Fibroblast of villous mesenchyme (primary cell): ENCODE measurements around the gene DNAI4. TPM values are rescaled to one million over a fixed set of nuclear protein-coding genes. Genes with fewer than 3 reads are reported as not detected.
"Not testable (repeated sequence)": the region's sequence is repeated elsewhere in the genome, so short reads cannot be mapped to it uniquely, and the experiment has no call there.

ENCODE experiments used
- DNase-seq: peaks from one replicate; pipeline ENCODE4 v3.0.0-alpha.2; 2010; ENCODE audit warnings: low read depth
- H3K4me3 ChIP-seq: 2 replicates; pipeline ENCODE4 v1.5.1; 2011; ENCODE audit warnings: low read depth, mild to moderate bottlenecking, low read length
- total RNA-seq: library from RNA; depleted of rRNA; stranded (reverse); fragments of >200 nt; gene quantifications from 2 replicates; pipeline ENCODE4 v1.2.3, GENCODE V29; 2012
- TF ChIP-seq, protein P1 (sequence below): IDR thresholded peaks from 2 replicates; pipeline ENCODE4 v1.5.1; 2012; ENCODE audit warnings: low read depth, mild to moderate bottlenecking, low read length; ENCODE audit not compliant: insufficient read depth

The DNAI4 gene
- total RNA-seq, 1 donor, result 9.9 TPM

DNA sequence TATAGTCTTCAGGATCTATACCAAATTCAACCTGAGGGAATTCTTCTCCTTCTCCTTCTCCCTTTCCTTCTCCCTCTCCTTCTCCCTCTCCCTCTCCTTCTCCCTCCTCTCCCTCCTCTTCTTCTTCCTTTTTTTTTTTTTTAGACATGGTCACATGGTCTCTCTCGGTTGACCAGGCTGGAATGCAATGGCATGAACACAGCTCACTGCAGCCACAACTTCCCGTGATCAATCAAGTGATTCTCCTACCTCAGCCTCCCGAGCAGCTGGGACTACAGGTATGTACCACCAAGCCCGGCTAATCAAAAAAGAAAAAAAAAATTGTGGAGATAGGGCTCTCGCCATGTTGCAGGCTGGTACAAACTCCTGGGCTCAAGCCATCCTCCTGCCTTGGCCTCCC is 51.5 kb downstream of the DNAI4 start:
- H3K4me3 ChIP-seq, result no peak overlapping the region
- TF ChIP-seq, protein P1, sequence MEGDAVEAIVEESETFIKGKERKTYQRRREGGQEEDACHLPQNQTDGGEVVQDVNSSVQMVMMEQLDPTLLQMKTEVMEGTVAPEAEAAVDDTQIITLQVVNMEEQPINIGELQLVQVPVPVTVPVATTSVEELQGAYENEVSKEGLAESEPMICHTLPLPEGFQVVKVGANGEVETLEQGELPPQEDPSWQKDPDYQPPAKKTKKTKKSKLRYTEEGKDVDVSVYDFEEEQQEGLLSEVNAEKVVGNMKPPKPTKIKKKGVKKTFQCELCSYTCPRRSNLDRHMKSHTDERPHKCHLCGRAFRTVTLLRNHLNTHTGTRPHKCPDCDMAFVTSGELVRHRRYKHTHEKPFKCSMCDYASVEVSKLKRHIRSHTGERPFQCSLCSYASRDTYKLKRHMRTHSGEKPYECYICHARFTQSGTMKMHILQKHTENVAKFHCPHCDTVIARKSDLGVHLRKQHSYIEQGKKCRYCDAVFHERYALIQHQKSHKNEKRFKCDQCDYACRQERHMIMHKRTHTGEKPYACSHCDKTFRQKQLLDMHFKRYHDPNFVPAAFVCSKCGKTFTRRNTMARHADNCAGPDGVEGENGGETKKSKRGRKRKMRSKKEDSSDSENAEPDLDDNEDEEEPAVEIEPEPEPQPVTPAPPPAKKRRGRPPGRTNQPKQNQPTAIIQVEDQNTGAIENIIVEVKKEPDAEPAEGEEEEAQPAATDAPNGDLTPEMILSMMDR, result no peak
- DNase-seq, result no peak

DNA sequence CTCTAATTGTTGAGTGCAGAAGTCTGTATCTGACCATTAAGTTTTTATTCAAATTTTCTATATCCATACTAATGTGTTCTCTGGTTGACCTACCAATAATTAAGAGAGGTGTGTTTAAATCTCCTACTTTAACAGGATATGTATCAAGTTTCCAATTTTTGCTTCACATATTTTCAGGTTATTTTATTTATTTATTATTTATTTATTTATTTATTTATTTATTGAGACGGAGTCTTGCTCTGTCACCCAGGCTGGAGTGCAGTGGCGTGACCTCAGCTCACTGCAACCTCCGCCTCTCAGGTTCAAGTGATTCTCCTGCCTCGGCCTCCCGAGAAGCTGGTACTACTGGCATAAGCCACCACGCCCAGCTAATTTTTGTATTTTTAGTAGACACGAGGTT is 52.6 kb downstream of the DNAI4 start:
- not testable (repeated sequence) for H3K4me3 ChIP-seq

DNA sequence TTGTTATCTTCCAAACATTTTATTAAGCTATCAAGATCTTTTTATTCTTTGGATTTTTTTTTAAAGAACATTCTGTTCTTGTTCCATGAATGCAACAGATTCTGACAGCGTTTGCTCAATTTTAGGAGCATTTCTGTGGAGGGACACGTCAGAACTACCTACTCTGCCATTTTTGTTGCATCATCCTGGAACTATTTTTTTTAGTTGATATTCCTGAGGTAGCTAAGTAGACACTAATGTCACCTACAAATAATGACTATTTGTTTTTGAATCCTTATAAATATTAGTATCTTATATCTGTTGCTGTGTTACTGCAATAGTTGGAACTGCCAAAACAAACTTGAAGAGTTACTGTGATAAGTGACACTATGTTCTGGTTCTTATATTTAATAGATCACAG is 57.2 kb downstream of the DNAI4 start:
- no peak overlapping the region for H3K4me3 ChIP-seq
- TF ChIP-seq, protein P1, result no peak
- peak; percentile 2 for DNase-seq

More for the DNA sequence above, 52.6 kb downstream of the DNAI4 start:
- DNase-seq, result not testable (repeated sequence)

DNA sequence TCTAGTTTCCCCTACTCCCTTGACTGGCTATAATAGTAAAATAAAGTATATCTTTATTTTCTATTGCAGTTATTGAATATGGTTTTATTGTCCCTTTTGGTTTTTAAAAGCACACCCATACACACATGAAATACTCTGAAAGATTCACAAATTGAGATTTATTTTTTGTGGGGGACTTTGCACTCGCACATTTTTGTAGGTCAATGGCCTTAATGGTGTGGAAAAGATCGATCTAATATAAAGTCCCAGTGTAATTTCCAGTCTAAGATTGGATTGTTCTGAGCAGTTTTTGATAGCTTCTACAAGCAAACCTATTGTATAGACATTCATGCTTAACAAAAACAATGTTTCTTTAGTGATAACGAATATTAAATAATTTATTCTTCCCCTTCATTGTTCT is 64.1 kb downstream of the DNAI4 start:
- no peak for DNase-seq
- TF ChIP-seq, protein P1, result no peak
- no peak overlapping the region for H3K4me3 ChIP-seq

DNA sequence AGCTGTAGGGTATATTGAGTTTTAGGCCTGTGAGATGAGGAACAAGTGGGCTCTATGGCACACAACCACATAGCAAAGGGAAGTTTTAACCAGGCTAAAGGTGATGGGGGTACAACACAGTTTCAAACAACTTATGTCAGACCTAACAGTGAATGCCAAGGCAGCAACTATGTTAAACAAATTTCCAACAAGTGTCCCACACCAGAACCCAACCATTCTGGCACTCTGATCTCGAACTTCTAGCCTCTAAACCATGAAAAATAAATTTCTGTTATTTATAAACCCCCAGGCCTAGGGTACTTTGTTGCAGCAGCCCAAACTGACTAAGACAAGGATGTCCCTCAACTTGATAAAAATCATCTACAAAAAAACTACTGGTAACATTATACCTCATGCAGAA is 71.3 kb downstream of the DNAI4 start:
- no peak for DNase-seq
- H3K4me3 ChIP-seq, result no peak overlapping the region
- TF ChIP-seq, protein P1, result no peak

DNA sequence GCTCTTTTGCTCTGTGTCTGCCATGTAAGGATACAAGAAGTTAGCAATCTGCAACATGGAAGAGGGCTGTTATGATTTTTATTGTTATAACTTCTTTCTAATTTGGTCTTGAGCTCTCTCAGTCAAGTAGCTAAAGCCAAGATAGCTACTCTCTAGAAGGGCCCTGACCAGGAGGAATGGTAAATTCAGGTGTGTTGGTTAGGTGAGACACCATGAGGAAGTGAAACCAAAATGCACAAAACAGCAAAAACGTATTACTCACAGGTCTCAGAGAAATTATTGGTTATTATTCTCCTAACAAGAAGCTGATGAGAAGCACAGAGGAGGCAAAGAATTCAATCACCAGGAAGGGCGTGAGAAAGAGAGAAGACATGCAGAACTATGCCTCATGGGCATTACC is 71.8 kb downstream of the DNAI4 start:
- H3K4me3 ChIP-seq, result no peak overlapping the region
- no peak for DNase-seq
- TF ChIP-seq, protein P1, result no peak

DNA sequence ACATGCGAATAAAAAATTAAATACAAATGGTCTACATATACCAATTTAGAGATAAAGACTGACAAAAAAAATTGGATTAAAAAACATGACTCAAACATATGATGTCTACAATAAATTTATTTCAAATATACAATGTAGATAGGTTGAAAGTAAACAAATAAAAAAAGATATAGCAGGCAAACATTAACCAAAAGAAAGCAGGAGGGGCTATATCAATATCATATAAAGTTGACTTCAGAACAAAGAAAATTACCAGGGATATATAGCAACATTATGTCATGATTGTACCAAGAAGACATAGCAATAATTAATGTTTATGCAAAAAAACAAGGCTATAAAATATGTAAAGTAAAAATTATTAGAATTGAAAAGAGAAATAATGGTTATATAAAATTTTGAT is 73.7 kb downstream of the DNAI4 start:
- H3K4me3 ChIP-seq, result no peak overlapping the region
- no peak for DNase-seq
- TF ChIP-seq, protein P1, result no peak
